GM19043 (cell line): ENCODE measurements around the gene BPTF.
A peak's percentile ranks its signal among the peaks of the same experiment; 100 is the strongest.
"Not testable (repeated sequence)": the region's sequence is repeated elsewhere in the genome, so short reads cannot be mapped to it uniquely, and the experiment has no call there.

Experiments used
- ATAC-seq: cut with Tn5 transposase; IDR thresholded peaks from one replicate; pipeline ENCODE4 v1.9.1; 2021; ENCODE audit warnings: low read depth; ENCODE audit not compliant: unreplicated experiment

Gene BPTF

DNA sequence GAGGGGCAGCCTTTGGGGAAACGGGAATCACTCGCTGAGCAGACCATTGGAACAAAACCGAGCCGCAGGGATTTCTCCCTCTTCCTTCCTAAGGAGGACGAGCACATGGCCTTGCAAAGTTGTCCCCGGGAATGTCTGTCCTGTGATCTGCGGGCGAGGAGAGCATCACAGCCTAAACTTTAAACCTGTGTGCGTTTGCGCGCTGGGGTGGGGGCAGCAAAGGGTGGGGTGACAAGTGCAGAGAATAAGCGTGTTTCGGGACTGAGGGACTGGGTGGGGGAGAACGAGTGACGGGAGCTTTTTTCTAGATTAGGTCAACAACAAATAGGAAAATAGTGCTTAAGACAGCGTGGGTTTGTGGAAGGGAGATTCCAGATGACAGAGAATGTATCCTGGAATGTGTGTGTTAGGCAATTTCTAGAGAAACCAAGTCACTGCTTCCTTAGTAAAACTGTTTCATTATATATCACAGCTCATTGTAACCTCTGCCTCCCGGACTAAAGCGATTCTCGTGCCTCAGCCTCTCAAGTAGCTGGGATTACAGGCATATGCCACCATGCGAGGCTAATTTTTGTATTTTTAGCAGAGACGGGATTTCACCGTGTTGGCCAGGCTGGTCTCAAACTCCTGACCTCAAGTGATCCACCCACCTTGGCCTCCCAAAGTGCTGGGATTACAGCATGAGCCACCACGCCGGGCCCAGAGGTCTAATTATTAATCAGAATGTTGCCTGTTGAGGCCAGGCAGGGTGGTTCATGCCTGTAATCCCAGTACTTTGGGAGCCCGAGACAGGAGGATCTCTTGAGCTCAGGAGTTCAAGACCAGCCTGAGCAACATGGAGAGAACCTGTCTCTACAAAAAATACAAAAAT lies 171.2 kb downstream of the BPTF start, which contains the start of gene C17orf58:
TSS of gene C17orf58 (minus strand) at position 169 of the 871 bp plus-strand sequence. CDS start 271 bp downstream, outside the sequence.
- not testable (repeated sequence) for ATAC-seq

DNA sequence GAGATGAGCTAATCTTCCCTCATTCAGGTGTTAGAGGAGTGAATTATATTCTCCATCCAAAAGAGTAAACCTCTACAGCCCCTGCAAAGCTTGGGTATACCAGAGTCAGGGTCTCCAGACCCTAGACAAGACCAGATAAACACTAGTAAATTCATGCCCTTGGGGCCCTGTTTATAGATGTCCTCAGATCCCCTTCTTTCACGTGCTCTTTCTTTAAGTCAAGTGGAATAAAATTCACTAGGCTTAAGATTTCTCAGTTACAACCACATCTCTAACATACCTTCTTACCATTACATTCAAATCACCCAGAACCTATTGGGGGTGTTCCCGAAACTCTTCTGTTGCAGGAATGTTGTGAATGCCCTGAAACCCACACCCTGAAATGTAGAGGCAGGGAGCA lies 173.2 kb downstream of the BPTF start:
- ATAC-seq, result no peak

DNA sequence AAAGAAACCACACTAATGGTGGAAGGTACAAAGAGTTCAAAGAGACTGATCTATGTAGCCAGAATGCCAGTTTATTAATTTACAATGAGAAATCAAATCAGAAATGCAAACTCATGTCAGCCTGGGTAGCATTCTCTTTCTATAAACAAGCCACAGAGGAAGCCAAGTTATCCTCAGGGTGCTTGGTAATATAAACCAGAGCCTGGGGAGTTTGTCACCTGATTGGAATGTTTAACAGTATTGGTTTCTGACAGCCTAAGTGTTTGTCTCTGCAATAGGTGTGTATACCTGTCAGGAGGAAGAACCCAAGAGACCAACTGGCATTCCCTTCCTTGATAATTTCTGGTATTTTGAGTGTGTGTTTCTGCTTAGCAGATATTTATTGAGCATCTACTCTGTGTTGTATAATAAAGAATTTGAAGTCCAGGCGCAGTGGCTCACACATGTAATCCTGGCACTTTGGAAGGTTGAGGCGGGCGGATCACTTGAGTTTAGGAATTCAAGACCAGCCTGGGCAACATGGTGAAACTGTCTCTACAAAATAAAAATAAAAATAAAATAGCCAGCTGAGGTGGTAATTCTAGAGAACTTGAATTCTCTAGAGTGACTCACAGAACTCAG lies 174.1 kb downstream of the BPTF start:
- no peak for ATAC-seq

DNA sequence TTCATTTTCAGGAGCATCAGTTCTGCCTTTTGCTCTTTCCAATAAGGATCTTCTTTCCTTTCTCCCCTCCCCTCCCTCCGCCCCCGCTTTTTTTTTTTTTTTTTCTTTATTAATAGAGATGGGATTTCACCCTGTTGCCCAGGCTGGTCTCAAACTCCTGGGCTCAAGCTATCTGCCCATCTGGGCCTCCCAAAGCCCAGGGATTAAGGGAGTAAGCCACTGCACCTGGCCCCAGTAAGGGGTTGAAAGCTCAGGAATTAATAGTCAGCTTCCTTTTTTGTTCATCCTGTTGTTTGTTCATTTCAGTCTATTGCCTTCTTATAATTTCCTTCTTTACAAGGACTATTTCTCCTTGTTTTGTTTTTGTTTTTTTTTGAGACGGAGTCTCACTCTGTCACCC lies 178.9 kb downstream of the BPTF start:
- no peak for ATAC-seq

DNA sequence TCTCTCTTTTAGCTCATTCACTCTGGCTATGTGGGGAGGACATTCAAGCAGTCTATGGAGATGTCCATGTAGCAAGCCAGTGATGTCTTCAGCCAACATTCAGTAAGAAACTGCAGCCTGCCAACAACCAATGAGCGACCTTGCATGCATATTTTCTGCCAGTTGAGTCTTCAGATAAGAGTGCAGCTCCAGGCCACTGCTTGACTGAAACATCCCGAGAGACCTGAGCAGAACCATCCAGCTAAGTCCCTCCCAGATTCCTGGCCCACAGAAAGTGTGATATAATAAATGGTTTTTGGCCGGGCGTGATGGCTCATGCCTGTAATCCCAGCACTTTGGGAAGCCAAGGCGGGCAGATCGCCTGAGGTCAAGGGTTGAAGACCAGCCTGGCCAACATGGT lies 181.5 kb downstream of the BPTF start:
- ATAC-seq, result no peak

DNA sequence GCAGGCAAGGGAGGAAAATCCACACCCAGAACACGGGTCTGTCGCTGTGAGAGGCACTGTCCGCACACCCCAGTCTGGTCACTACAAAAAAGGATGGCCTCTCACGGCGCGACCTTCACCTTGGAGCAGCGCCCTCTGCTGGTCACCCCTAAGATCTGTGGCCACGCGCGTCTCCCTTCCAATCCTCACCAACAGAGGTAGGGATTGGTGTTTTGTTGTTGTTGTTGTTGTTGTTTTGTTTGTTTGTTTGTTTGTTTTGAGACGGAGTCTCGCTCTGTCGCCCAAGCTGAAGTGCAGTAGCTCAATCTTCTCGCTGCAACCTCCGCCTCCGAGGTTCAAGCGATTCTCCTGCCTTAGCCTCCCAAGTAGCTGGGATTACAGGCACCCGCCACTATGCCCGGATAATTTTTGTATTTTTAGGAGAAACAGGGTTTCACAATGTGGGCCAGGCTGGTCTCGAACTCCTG lies 185.9 kb downstream of the BPTF start:
- ATAC-seq, result no peak

DNA sequence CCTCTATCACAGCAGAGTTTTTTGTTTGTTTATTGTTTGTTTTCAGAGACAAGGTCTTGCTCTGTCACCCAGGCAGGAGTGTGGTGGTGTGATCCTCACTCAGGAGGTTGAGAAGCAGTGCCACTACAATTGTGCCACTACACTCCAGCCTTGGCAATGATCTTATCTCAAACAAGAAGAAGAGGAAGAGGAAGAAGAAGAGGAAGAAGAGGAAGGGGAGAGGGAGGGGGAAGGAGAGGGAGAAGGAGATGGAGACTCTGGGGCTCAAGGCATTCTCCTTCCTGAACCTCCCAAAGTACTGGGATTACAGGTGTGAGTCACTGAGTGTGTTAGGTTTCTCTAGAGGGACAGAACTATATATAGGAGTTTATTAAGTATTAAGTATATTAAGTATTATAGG lies 188.1 kb downstream of the BPTF start:
- no peak for ATAC-seq

DNA sequence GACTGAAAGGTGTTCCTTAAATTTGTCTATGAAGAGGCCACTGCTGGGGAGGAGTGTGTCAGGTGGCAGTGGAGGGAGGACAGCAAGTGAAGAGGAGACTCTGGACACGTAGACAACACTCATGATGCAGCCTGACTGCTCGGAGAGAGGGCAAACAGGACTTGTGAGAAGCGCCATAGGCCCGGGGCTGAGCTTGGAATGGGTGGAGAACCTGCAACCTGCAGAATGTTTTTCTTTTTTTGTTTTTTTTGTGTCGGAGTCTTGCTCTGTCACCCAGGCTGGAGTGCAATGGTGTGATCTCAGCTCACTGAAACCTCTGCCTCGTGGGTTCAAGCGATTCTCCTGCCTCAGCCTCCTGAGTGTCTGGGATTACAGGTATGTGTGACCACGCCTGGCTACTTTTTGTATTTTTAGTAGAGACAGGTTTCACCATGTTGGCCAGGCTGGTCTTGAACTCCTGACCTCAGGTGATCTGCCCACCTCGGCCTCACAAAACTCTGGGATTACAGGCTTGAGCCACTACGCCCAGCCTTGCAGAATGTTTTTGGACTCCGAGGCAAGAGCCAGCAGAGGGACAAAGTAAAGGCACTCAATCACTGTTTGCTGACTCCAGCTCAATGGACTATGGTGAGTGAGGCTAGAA lies 189.9 kb downstream of the BPTF start:
- no peak for ATAC-seq

DNA sequence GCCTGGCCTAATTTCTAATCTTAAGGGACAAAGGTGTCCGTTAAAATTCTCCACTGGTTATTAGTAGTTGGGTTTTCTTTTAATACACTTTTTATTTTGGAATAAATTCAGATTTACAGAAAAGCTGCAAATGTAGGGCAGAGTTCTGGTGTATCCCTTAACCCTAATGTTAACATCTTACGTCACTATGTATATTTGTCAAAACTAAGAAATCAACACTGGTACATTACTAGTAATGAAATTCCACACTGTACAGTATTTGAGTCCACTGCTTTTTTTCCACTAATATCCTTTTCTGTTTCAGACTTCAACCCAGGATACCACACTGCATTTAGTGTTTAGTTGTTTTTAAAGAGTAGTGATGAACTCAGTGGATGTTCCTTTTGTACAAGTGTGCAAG lies 191.5 kb downstream of the BPTF start:
- no peak for ATAC-seq

DNA sequence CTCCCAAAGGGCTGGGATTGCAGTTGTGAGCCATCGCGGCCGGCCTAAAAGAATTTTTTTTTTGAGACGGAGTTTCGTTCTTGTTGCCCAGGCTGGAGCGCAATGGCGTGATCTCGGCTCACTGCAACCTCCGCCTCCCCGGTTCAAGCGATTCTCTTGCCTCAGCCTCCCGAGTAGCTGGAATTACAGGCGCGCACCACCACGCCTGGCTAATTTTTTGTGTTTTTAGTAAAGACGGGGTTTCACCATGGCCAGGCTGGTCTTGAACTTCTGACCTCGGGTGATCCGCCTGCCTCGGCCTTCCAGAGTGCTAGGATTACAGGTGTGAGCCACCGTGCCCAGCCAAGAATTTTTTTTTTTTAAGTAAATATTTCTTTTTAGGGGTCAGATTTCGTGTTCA lies 193.2 kb downstream of the BPTF start:
- ATAC-seq, result not testable (repeated sequence)

DNA sequence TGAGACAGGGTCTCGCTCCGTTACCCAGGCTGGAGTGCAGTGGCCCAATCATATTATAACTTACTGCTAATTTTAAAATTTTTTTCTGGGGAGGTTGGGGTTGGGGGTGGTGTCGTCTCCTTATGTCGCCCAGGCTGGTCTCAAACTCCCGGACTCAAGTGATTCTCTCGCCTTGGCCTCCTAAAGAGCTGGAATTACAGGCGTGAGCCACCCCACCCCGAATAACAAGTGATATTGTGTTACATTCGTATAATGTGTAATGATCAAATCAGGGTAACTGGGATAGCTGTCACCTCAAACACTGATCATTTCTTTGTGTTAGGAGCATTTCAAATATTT lies 194.0 kb downstream of the BPTF start:
- no peak for ATAC-seq

DNA sequence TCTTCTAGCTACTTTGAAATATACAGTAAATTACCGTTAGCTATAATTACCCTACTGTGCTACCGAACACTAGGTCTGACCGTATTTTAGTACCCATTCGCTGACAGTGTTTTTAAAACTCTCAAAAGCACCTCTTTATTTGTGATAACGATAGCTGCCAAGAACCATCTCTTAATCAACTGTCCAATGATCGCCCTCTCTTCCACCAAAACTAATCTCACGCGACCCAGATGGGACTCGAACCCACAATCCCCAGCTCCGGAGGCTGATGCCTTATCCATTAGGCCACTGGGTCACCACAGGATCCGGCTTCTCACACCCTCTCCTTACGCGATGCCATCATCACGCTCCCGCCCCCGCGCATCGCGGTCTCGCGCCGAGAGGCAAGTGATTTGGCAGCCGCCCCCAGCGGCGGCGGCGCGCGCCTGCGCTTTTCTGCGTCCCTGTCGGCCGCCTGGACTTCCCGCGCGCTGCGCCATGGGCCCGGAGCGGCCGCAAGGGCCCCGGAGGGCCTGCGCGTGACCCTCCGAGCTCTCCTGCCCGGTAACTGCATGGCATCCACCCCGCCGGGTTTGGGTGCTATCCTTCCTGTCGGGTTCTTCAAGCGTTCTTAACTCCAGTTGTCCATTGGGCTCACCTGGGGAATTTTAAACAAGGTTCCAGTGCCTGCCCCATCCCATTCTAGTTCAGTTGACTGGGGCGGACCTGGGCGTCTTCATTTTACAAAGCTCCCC lies 194.5 kb downstream of the BPTF start:
- ATAC-seq, result peak; percentile 89

DNA sequence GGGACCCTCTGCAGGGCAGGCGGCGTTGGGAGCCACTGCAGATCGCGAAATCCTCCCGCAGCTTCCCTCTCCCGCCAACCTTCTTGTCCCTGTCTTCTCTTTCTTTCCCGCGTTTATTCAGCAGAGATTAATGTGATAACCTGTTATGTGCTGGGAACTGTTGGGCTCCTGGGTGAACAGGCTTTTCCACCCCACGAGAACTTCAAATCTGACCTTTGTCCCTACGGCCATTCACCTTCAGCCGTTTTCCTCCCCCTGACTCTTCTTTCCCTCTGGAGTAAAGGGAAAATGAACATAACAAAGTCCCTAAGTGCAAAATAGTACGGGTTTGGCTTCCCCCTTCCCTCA lies 195.1 kb downstream of the BPTF start:
- ATAC-seq, result peak; percentile 6

DNA sequence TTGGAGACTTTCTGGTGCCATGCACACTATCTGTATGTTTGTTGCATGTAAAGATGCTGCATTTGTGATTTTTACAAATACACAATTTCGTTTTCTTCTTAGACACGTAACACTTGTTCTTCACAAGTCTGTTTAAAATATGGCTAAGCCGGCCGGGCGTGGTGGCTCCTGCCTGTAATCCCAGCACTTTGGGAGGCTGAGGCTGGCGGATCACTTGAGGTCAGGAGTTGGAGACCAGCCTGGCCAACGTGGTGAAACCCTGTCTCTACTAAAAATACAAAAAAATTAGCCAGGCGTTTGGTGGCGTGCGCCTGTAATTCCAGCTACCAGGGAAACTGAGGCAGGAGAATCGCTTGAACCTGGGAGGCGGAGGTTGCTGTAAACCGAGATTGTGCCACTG lies 195.5 kb downstream of the BPTF start:
- ATAC-seq, result not testable (repeated sequence)

DNA sequence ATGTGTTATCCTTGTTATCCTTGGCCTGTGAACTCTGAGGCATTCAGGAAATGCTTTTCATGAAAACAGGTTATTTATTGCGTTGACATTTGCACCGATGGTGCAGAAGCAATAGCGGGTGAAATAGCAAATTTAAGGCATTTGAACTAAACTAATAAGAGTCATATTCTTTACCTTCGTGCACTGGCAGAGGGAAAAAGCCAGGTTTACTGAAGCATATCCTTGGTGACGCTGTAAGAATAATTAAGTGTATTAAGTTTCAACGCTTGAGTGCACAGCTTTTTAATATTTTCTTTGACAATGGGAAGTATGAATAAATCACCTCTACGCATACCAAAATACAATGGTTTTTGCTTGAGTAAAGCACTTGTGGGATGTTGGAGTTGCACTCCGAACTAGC lies 196.7 kb downstream of the BPTF start:
- no peak for ATAC-seq

DNA sequence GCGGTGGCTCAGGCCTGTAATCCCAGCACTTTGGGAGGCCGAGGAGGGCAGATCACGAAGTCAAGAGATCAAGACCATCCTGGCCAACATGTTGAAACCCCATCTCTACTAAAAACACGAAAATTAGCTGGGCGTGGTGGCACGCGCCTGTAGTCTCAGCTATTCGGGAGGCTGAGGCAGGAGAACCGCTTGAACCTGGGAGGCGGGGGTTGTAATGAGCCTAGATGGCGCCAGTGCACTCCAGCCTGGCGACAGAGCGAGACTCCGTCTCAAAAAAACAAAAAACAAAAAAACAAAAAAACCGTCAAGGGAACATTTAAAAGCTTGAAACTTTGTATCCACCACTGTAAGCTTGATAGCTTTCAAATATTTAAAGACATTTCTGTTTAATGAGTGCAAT lies 197.2 kb downstream of the BPTF start:
- ATAC-seq, result not testable (repeated sequence)

DNA sequence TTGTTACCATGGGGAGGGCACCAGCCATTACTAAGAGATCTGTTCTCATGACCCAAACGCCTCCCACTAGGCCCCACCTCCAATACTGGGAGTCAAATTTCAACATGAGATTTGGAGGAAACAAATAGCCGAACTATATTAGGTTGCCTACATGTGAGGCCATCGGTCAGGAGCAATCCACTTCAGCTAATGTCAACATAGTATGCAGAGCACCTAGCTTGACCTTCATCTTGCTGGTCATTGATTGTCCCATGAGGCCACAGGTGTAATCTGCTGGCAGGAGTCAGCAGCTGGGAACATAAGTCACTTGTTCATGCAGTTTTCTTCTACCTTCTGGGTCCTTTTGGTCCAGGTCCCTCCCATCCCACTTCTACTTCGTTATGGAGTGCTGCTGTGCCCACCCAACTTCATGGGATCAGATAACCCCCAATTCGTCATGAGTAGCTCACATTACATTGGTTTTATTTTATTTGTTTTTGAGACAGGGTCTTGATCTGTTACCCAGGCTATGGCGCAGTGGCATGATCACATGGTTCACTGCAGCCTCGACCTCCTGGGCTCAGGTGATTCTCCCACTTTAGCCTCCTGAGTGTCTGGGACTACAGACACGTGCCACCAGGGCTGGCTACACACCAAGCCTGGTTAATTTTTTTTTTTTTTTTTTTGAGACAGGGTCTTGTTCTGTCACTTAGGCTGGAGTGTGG lies 204.4 kb downstream of the BPTF start:
- no peak for ATAC-seq
